GM18519 (cell line): Measurements from ENCODE around the gene IPO8.
"Not testable (repeated sequence)": the region's sequence is repeated elsewhere in the genome, so short reads cannot be mapped to it uniquely, and the experiment has no call there.

Source experiments
- ATAC-seq: cut with Tn5 transposase; IDR thresholded peaks from one replicate; pipeline ENCODE4 v1.9.1; 2021; ENCODE audit warnings: mild to moderate bottlenecking, moderate library complexity; ENCODE audit not compliant: unreplicated experiment, low FRiP score

IPO8 gene

GRCh38 chr12:30691122-30691879, 4.4 kb downstream of the IPO8 start:
- ATAC-seq: no peak

- ATAC-seq: no peak
Observed at GRCh38 chr12:30687265-30687986, 8.2 kb downstream of the IPO8 start.

GRCh38 chr12:30679241-30679640, 16.4 kb downstream of the IPO8 start:
- no peak for ATAC-seq

- ATAC-seq: no peak
Observed at GRCh38 chr12:30678221-30678620, 17.4 kb downstream of the IPO8 start.

GRCh38 chr12:30661210-30661609, 34.5 kb downstream of the IPO8 start:
- no peak for ATAC-seq

GRCh38 chr12:30652034-30652696, 43.5 kb downstream of the IPO8 start:
- no peak for ATAC-seq

GRCh38 chr12:30646821-30647220, 48.8 kb downstream of the IPO8 start:
- ATAC-seq: no peak

- no peak for ATAC-seq
Observed at GRCh38 chr12:30643366-30643765, 52.3 kb downstream of the IPO8 start.

- no peak for ATAC-seq
Observed at GRCh38 chr12:30640392-30640791, 55.3 kb downstream of the IPO8 start.

GRCh38 chr12:30635385-30635784, 60.3 kb downstream of the IPO8 start:
- no peak for ATAC-seq

GRCh38 chr12:30631740-30632139, 63.9 kb downstream of the IPO8 start:
- no peak for ATAC-seq

- ATAC-seq: no peak
Observed at GRCh38 chr12:30630979-30631285, 64.7 kb downstream of the IPO8 start.

- no peak for ATAC-seq
Observed at GRCh38 chr12:30630076-30630978, 65.3 kb downstream of the IPO8 start.

- ATAC-seq: no peak
Observed at GRCh38 chr12:30626847-30627246, 68.8 kb downstream of the IPO8 start.

GRCh38 chr12:30624009-30624408, 71.7 kb downstream of the IPO8 start:
- ATAC-seq: no peak

- peak; percentile 89 for ATAC-seq
Observed at GRCh38 chr12:30622509-30622908, 73.2 kb downstream of the IPO8 start.

- not testable (repeated sequence) for ATAC-seq
Observed at GRCh38 chr12:30621663-30622241, 73.9 kb downstream of the IPO8 start.

- ATAC-seq: no peak
Observed at GRCh38 chr12:30617346-30618016, 78.2 kb downstream of the IPO8 start.

- ATAC-seq: no peak
Observed at GRCh38 chr12:30614031-30614430, 81.6 kb downstream of the IPO8 start.
